WERI-Rb-1 (cell line): ENCODE results near the gene PRDM12.

Experiments
- DNase-seq: peaks from one replicate; pipeline ENCODE4 v3.0.0-alpha.2; 2020
- H3K27ac ChIP-seq: fragments of 250-450 bp; sonication (Bioruptor Pico); 2 replicates; pipeline ENCODE4 v1.5.1; 2020; ENCODE audit warnings: mild to moderate bottlenecking, moderate library complexity
- H3K27me3 ChIP-seq: fragments of 250-450 bp; sonication (Bioruptor Pico); 2 replicates; pipeline ENCODE4 v1.5.1; 2021; ENCODE audit warnings: mild to moderate bottlenecking, low read depth, moderate library complexity; ENCODE audit not compliant: insufficient read depth, severe bottlenecking
- H3K36me3 ChIP-seq: fragments of 250-450 bp; sonication (Bioruptor Pico); 2 replicates; pipeline ENCODE4 v1.5.1; 2020; ENCODE audit warnings: mild to moderate bottlenecking, moderate library complexity
- H3K4me3 ChIP-seq: 2 replicates; pipeline ENCODE4 v1.5.1; 2011; ENCODE audit warnings: low read depth, mild to moderate bottlenecking, control low read depth, low read length
- H3K9me3 ChIP-seq: fragments of 250-450 bp; sonication (Bioruptor Pico); 2 replicates; pipeline ENCODE4 v1.5.1; 2021; ENCODE audit warnings: mild to moderate bottlenecking, moderate library complexity; ENCODE audit not compliant: severe bottlenecking
- CTCF ChIP-seq: IDR thresholded peaks from 2 replicates; pipeline ENCODE4 v1.5.1; 2011; ENCODE audit warnings: low read depth, mild to moderate bottlenecking, control low read depth, inconsistent platforms, low read length

The PRDM12 gene

GRCh38 chr9:130698514-130698913 lies 34.1 kb downstream of the PRDM12 start:
- H3K4me3 ChIP-seq: no peak overlapping the region
- TF ChIP-seq CTCF: no peak
- H3K9me3 ChIP-seq: no peaks in the 10 kb centered on the region
- H3K27me3 ChIP-seq: no peaks in the 10 kb centered on the region
- H3K36me3 ChIP-seq: peaks cover 94% of the 10 kb centered on the region
- H3K27ac ChIP-seq: no peak overlapping the region
- no peak for DNase-seq

GRCh38 chr9:130699047-130699446 lies 34.7 kb downstream of the PRDM12 start:
- H3K36me3 ChIP-seq: peaks cover 95% of the 10 kb centered on the region
- no peak for TF ChIP-seq CTCF
- no peaks in the 10 kb centered on the region for H3K27me3 ChIP-seq
- DNase-seq: no peak
- no peaks in the 10 kb centered on the region for H3K9me3 ChIP-seq
- no peak overlapping the region for H3K27ac ChIP-seq
- H3K4me3 ChIP-seq: no peak overlapping the region

GRCh38 chr9:130701059-130702022 lies 36.9 kb downstream of the PRDM12 start:
- DNase-seq: peak; percentile 87
- TF ChIP-seq CTCF: peak; percentile 98
- peaks cover 100% of the 10 kb centered on the region for H3K36me3 ChIP-seq

GRCh38 chr9:130703501-130703900 lies 39.1 kb downstream of the PRDM12 start:
- no peak for DNase-seq

More at GRCh38 chr9:130701059-130702022, 36.9 kb downstream of the PRDM12 start:
- Histone ChIP-seq H3K9me3 (no peaks in the 10 kb centered on the region), H3K4me3 (no peak overlapping the region), H3K27me3 (no peaks in the 10 kb centered on the region), H3K27ac (peak overlapping the region; percentile 17)

GRCh38 chr9:130707225-130707976 lies 43.0 kb downstream of the PRDM12 start:
- Histone ChIP-seq H3K36me3 (peaks cover 60% of the 10 kb centered on the region), H3K4me3 (no peak overlapping the region), H3K27me3 (no peaks in the 10 kb centered on the region), H3K9me3 (no peaks in the 10 kb centered on the region), H3K27ac (no peak overlapping the region)
- TF ChIP-seq CTCF: peak; percentile 42; the same call in 1 of the 2 replicates
- peak; percentile 81 for DNase-seq

More at GRCh38 chr9:130703501-130703900, 39.1 kb downstream of the PRDM12 start:
- Histone ChIP-seq H3K27ac (no peak overlapping the region), H3K36me3 (peaks cover 90% of the 10 kb centered on the region), H3K4me3 (no peak overlapping the region), H3K27me3 (no peaks in the 10 kb centered on the region), H3K9me3 (no peaks in the 10 kb centered on the region)
- no peak for TF ChIP-seq CTCF
